ENCODE results near the gene CRIM1. TPM values are rescaled to one million over a fixed set of nuclear protein-coding genes. Genes with fewer than 3 reads are reported as not detected.

The CRIM1 gene
- total and polyA plus RNA-seq, 2 donors (not counting 1 experiment from before 2014, with no cell fraction given): 364 to 661 TPM

- Histone ChIP-seq H3K4me2 (ENCODE audit: extremely low read depth, insufficient read depth, low read length) (no peak overlapping the region), H3K4me1 (ENCODE audit: control insufficient read depth, extremely low read depth, insufficient read depth, low read length) (peaks cover 13% of the 10 kb centered on the region), H4K20me1 (ENCODE audit: control insufficient read depth, extremely low read depth, insufficient read depth, low read length) (peaks cover 3% of the 10 kb centered on the region), H2AFZ (ENCODE audit: low read length) (no peak overlapping the region), H3K36me3 (ENCODE audit: control insufficient read depth, insufficient read depth, low read length) (no peaks in the 10 kb centered on the region), H3K27ac (ENCODE audit: insufficient read depth, low read length) (no peak overlapping the region), H3K79me2 (ENCODE audit: control insufficient read depth, insufficient read depth, low read length) (peaks cover 97% of the 10 kb centered on the region), H3K9ac (ENCODE audit: insufficient read depth, low read length) (no peak overlapping the region), H3K9me3 (ENCODE audit: control insufficient read depth, insufficient read depth, low read depth, low read length) (no peaks in the 10 kb centered on the region), H3K4me3 (replicated peaks in 1 of 4; ENCODE audit: control extremely low read depth in 1 of 4, insufficient read depth in 1 of 4, low read depth in 3 of 4, low read length in 4 of 4) (no peak overlapping the region), H3K27me3 (ENCODE audit: control insufficient read depth, insufficient read depth, low read length) (no peaks in the 10 kb centered on the region)
- DNase-seq (ENCODE audit: low read depth in 2 of 2): no peak
- no peak for TF ChIP-seq EZH2 (IDR thresholded peaks at IDR 0.05; ENCODE audit: low read length, missing control alignments)
- no peak for TF ChIP-seq CTCF (conservative IDR thresholded peaks at IDR 0.05 in 1 of 2, IDR thresholded peaks at IDR 0.05 in 1 of 2; ENCODE audit: low read depth in 1 of 2, low read length in 2 of 2)
Measured at GRCh38 chr2:36423619-36424120, 68.1 kb downstream of the CRIM1 start.

- Histone ChIP-seq H3K9me3 (ENCODE audit: control insufficient read depth, insufficient read depth, low read depth, low read length) (no peaks in the 10 kb centered on the region), H3K36me3 (ENCODE audit: control insufficient read depth, insufficient read depth, low read length) (peaks cover 2% of the 10 kb centered on the region), H3K79me2 (ENCODE audit: control insufficient read depth, insufficient read depth, low read length) (peaks cover 97% of the 10 kb centered on the region), H3K27ac (ENCODE audit: insufficient read depth, low read length) (no peak overlapping the region), H3K4me3 (replicated peaks in 1 of 4; ENCODE audit: control extremely low read depth in 1 of 4, insufficient read depth in 1 of 4, low read depth in 3 of 4, low read length in 4 of 4) (no peak overlapping the region), H4K20me1 (ENCODE audit: control insufficient read depth, extremely low read depth, insufficient read depth, low read length) (peaks cover 3% of the 10 kb centered on the region), H3K4me2 (ENCODE audit: extremely low read depth, insufficient read depth, low read length) (no peak overlapping the region), H2AFZ (ENCODE audit: low read length) (no peak overlapping the region), H3K27me3 (ENCODE audit: control insufficient read depth, insufficient read depth, low read length) (no peaks in the 10 kb centered on the region), H3K9ac (ENCODE audit: insufficient read depth, low read length) (no peak overlapping the region), H3K4me1 (ENCODE audit: control insufficient read depth, extremely low read depth, insufficient read depth, low read length) (peaks cover 30% of the 10 kb centered on the region)
- DNase-seq (ENCODE audit: low read depth in 2 of 2): no peak
- TF ChIP-seq EZH2 (IDR thresholded peaks at IDR 0.05; ENCODE audit: low read length, missing control alignments): no peak
- TF ChIP-seq CTCF (conservative IDR thresholded peaks at IDR 0.05 in 1 of 2, IDR thresholded peaks at IDR 0.05 in 1 of 2; ENCODE audit: low read depth in 1 of 2, low read length in 2 of 2): no peak
Measured at GRCh38 chr2:36425608-36426355, 70.2 kb downstream of the CRIM1 start.

GRCh38 chr2:36427790-36428243 lies 72.2 kb downstream of the CRIM1 start:
- Histone ChIP-seq H3K27ac (ENCODE audit: insufficient read depth, low read length) (peak overlapping the region; percentile 4), H2AFZ (ENCODE audit: low read length) (no peak overlapping the region), H3K27me3 (ENCODE audit: control insufficient read depth, insufficient read depth, low read length) (no peaks in the 10 kb centered on the region), H3K9ac (ENCODE audit: insufficient read depth, low read length) (no peak overlapping the region), H3K4me1 (ENCODE audit: control insufficient read depth, extremely low read depth, insufficient read depth, low read length) (peaks cover 41% of the 10 kb centered on the region), H3K36me3 (ENCODE audit: control insufficient read depth, insufficient read depth, low read length) (peaks cover 2% of the 10 kb centered on the region), H3K79me2 (ENCODE audit: control insufficient read depth, insufficient read depth, low read length) (peaks cover 96% of the 10 kb centered on the region), H3K4me3 (replicated peaks in 1 of 4; ENCODE audit: control extremely low read depth in 1 of 4, insufficient read depth in 1 of 4, low read depth in 3 of 4, low read length in 4 of 4) (no peak overlapping the region), H4K20me1 (ENCODE audit: control insufficient read depth, extremely low read depth, insufficient read depth, low read length) (no peaks in the 10 kb centered on the region), H3K4me2 (ENCODE audit: extremely low read depth, insufficient read depth, low read length) (no peak overlapping the region), H3K9me3 (ENCODE audit: control insufficient read depth, insufficient read depth, low read depth, low read length) (no peaks in the 10 kb centered on the region)
- no peak for TF ChIP-seq EZH2 (IDR thresholded peaks at IDR 0.05; ENCODE audit: low read length, missing control alignments)
- no peak for TF ChIP-seq CTCF (conservative IDR thresholded peaks at IDR 0.05 in 1 of 2, IDR thresholded peaks at IDR 0.05 in 1 of 2; ENCODE audit: low read depth in 1 of 2, low read length in 2 of 2)
- DNase-seq (ENCODE audit: low read depth in 2 of 2): peak in 1 of 2 donors; percentile 60

Data from fibroblast of lung (primary cell).